GM23248 (cell line): ENCODE measurements around the gene RBM19.

Source experiments
- EZH2 ChIP-seq: fragments of 200-600 bp; sonication (generic); IDR thresholded peaks from 2 replicates; pipeline ENCODE4 v1.6.1; 2018; ENCODE audit warnings: antibody characterized with exemption, mild to moderate bottlenecking; ENCODE audit not compliant: insufficient read depth, poor library complexity, severe bottlenecking
- EZH2phosphoT487 ChIP-seq: fragments of 200-600 bp; sonication (generic); IDR thresholded peaks from 2 replicates; pipeline ENCODE4 v1.6.1; 2018; ENCODE audit warnings: antibody characterized with exemption, moderate library complexity, mild to moderate bottlenecking, low read depth; ENCODE audit not compliant: insufficient read depth

DNA sequence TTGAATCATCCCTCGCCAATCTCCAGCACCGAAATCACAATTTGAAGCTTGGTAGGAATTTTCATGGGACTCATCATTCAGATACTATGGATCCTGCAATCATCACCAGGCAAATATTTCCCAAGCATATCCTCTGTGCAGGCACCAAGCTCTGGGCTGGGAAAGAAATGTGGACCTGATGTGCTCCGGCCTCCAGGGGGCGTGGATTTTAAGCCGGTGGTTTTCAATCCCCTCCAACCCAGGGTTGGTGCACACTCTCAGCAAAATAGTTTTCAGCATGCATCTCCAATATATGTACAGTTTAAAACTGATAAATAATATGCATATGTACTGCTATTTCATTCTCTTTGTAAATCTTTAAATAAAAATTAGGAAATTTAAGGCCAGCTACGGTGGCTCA is 98.9 kb downstream of the RBM19 start:
- no peak for TF ChIP-seq EZH2phosphoT487
- no peak for TF ChIP-seq EZH2
